IPS DF 19.7 (cell line): ENCODE results near the gene SCTR.
A peak's percentile ranks its signal among the peaks of the same experiment; 100 is the strongest.

Experiments used
- DNase-seq: peaks from one replicate; pipeline ENCODE4 v3.0.0-alpha.2; 2013; ENCODE audit warnings: low read depth, low spot score

Gene SCTR

DNA sequence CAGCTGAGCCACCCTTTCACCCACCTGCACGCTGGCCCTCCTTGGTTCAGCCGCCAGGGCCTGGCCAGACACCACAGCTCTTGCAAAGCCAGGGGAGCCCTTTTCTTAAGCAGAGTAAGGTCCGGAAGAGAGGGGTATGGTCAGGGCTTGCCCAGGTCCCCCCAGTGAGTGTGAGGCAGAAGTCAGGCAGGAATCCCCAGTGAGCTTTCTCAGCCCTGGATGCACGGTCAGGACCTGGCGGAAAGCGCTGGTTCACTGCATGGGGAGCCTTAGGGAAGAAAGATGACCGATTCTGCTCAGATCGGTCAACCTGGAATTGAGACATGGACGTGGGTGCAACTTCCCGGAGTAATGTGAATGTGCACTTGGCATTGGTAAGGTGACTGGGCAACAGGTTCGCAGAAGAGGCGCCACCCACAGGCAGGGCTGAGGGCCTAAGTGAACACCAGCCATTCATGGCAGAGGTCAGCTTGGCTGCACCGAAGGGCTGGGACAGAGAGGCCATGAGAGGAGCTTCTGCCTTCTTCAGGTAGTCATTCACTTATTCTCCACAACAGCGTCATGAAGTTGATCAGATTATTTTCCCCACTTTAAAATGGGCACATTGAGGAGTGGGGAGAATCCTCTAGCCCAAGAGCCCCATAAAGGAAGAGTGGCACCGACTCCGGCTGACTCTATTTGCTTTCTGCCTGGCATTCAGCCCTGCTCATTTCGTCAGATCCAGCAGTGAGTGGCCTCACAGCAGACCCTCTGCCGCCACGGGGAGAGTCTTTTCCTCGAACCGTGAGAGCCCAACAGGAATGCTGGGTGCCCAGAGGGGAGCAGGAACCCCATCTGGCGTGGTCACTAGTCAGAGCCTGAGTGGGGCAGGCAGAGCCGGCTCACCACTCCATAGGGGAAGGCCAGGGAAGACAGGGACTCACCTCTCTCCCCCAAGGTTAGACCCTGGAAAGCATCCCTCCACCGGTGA lies 35.8 kb downstream of the SCTR start:
- no peak for DNase-seq

DNA sequence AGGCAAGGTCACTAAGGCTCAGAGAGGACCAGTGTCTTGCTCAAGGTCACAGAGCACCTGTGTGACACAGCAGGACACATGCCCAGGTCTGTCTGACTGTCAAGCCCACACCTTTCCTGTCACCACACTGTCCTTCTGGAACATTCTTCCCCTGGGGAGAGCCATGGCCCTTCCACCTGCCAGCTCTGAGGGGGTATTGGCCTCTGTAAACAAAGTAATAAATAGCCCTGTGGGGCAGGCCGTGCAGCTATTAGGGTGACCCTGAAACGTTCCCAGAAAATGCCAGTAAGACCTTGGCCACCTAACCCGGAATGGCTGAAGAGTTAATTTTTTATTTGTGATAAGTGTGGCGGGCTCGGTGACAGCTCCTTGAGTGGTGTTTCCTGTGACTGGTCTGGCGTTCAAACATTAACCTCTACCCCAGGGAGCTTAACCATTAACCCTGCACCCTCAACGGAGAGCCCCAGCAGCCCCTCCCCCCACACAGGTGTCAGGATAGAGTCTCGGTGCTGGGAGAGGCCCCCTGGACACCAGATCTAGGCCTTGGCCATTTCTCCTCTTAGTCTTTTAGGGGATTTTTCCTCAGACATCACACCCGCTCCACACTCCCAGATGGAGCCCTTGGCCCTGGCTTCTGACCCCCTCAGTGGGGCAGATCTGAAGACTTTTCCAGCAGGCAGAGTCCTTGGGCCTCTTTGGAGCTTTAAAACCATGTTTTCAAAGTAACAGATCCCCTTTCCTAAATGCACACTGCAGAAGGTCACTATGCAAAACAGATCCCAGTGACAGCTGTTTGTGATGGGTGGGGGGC lies 36.6 kb downstream of the SCTR start:
- DNase-seq, result no peak

DNA sequence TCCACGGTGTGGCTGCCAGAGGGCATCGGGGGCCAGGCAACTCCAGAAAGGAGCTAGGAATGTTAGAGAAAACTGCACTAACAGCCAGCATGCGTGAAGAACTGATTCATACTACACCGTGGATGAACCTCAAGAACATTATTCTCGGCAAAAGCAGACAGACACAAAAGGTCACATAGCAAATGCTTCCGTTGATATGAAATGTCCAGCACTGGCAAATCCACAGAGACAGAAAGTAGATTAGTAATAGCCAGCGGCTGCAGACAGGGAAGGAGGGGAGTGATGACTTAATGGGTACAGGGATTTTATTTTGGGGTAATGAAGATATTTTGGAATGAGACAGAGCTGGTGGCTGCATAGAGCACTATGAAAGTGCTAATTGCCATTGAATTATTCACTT lies 37.4 kb downstream of the SCTR start:
- DNase-seq, result no peak

DNA sequence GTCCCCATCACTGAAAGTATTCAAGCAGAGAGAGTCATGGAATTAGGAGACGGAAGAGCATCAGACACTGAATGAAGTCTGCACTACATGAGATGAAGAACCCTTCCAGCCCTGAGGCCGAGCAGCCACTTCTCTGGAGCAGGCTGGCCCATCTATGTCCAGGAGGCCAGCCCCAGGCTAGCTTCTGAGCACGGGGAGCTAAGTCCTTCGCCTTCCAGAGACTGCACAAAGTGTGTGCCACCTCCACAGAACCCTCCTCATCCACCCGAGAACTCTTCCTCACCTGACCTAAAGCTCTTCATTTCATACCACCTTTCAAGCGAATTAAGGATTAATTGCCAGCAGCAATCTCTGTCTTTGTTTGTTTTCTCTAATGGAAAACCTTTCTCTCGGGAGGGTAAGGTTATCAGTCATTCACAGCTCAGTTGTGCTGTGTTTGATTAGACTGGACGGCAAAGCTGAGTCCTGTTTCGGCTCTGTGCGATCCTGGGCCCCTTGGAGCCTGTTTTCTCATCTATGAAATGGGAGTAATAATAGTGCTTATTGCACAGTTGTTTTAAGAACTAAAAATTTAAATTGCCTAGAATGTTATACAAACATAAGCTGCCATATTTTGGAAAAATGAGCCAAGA lies 38.0 kb downstream of the SCTR start:
- no peak for DNase-seq

DNA sequence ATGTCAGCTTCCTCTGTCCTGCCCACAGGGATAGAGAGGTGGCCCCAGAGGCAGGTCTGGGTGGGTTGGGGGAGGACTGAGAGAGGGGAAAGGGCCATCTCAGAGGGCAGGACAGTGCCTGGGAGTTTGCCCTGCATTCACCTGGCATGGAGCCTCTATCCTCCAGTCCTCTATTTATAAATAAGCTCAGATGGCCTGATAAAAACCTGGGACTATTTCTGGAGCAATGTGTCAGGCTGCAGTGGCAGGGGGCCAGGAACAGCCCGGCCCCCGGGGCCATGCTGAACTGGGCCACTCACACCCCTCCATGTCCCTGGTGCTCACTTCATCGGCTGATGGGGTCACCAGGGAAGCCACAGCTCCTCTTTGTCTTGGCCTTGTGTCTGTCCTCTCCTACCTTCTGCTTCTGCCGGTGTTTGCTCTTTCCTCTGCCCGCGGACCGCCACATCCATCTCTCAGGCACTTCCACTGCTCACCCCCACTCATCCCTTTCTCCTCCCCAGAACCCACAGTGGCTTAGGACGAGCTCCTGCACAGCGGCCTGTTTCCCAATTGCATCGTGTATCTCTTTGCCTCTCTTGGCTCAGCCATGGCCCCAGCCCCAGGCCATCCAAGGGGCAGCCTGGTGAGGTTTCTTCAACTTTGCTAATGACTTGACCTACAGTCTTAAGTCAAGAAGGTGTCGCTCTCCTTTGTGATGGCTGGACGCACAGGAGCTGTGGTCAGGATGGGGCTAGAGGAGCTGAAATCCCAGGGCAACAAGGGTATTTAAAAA lies 38.8 kb downstream of the SCTR start:
- no peak for DNase-seq

DNA sequence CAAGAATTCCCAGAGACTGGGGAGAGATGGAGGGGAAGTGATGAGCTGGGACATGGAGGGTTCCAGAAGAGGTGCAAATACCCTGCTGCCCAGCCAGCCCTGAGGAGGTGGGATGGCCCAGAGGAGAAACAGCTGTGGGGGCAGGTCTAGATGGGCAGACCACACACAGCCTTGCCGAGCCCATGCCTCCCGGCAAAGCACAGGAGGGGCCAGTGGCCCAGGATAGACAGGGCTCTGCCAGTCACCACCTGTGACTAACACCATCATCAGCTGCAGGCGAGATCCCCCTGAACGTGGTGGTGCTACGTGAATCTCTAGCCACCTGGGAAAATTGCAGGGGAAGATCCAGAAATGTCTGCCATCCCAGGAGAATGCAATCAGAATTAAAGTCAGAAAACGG lies 39.4 kb downstream of the SCTR start:
- no peak for DNase-seq

DNA sequence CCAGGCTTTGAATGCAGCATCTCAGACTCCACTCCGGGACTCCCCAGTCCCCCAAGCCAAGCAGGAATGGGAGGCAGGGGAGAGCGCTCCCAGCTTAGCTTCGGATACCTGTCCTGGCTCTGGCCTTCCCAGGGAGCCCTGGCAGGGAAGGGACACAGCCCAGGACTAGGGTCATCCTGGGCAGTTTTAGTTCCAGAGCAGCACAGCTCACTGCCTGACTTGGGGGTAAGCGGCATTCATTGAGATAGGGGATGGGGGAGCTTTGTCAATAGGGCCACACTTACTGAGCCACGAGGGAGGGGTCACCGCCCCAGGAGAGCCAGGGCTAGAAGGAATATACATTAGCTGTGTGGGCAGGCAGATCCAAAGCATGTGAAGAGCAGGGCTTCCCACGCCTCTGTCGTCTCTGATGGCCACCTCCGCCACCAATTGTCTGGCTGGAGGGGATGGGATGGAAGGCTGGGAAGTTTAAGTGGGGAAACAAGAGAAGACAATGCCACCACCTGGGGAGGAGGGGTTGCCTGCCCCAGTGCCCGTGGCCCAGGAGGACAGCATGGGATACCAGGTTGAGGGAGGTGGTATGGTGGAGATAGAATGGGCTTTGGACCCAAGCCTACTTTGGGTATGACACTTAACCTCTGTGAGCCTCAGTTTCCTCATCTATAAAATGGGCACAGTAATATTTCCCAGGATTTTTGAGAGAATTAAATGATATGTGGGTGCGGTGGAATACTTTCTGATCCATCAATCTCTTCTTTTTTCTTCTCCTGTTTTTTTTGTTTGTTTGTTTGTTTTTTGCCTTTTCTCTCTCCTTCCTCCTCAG lies 40.2 kb downstream of the SCTR start:
- no peak for DNase-seq

DNA sequence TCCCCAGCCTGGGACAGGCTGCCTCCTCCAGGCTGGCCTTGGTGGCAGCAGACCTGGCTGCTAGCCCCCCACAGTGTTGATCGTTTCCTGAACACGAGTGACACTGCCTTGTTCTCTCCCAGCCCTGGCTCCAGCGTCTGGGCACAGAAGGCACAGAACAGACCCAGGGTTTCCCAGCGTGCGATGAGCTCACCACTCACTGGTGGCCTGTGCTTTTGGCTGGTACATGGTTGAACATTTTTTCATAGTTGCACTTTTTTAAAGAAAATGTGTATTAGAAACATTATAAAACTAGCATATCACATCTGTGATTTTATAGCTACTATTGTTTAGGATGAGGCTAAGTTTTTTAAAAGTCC lies 40.9 kb downstream of the SCTR start:
- DNase-seq, result no peak

DNA sequence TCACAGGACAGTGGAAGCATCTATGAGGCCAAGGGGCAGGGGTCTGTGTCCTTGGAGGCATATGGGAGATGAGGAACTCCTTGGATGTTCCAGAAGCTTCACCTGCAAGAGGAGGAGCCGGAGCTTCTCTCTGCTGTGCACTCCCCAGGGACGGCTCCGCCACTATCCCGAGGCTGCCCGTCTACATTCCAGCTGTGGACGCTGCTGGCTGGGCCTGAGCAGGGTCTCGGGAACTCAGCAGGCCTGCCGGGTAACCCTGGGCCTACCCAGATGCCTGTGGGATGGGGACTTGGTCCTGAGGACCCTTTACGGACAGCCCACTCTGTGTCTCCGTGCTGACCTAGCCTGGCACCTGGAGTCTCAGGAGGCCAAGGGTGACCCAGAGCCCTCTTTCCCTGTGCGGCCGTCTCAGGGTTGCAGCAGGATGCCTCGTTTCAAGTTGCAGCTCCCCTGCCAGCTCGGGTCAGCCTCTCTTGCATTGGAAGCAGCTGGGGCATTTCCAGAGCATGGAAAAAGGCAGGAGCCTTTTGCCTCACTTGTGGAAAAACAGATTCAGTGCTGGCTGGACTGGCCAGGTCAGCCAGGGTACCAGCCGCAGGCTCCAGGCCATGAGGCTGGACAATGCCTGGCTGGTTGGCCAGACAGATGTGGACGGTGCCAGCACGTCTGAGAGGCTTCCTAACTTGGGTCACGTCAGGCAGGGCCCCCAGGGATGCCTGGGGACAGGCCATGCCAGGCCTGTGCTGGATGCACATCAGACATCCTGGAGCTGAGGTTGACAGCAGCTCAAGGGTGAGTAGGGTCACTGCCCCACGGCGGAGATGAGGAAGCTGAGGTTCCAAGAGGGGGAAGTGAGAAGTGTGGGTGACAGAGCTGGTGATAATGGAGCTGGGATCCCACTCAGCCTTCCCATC lies 41.5 kb downstream of the SCTR start:
- DNase-seq, result no peak

DNA sequence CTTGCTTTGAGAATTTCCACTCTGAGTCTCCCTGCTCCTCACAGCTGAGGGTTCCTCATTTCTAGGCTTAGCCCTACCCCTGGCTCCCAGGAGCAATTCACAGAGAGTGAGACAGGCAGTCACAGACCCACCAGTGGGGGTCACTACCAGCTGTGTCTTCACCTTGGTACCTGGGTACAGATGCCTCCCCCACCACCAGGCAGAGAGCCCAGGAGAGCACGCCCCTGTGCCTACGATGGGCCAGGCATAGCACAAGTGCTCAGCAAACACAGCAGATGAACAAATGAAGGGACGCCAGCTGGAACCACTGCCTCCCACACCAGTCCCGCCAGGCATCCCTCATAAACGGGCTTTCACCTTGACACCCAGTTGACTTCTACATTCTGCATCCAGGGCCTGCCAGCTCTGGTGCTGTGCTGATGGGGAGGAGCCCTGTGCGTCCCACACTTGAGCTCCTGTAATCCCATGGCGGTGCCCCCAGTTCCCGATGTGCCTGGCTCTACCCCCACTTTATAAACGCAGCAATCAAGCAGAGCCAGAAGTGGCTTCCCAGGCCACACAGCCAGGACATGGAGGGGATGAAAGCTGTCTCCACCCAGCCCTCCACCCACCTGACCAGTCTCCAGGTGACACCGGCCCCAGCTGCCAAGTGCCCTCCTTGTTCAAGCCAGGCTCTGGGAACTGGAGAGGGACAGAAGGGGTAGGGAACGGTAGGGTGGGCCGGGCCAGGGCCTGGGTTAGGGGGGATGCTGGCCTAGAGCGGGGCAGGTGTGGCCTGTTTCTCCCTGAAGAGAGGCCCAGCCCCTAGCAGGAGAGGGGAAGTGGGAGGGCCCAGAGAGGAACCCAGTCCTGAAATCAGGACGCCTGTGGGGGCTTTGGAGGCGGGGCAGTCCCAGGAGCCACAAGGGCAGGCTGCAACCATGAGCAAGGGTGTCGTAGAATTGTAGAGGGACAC lies 42.5 kb downstream of the SCTR start:
- no peak for DNase-seq

DNA sequence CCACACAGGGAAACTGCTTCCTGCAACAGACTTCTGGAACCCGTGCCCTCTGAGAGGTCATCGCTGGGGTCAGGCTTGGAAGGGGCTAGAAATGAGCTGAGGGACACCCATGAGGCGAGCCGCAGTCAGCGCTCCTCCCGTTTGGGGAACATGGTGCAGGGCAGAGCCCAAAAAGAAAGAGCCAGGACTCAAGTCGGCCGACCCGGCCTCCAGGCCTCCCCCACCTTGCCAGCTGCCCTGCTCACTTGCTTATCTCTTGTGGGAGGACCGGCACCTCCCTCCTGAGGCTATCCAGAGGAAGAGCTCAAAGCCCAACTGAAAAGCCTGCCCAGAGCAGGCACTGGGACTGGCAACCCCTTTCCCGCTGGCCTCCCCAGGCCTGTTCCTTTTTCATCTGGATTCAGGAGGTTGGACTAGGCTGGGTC lies 43.6 kb downstream of the SCTR start:
- no peak for DNase-seq

DNA sequence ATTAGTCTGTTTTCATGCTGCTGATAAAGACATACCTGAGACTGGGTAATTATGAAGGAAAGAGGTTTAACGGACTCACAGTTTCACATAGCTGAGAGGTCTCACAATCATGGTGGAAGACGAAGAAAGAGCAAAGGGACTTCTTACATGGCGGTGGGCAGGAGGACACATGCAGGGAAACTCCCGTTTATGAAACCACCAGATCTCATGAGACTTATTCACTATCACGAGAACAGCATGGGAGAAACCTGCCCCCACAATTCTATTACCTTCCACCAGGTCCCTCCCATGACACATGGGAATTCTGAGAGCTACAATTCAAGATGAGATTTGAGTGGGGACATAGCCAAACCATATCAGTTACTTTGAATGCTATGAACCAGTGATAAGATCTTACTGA lies 44.1 kb downstream of the SCTR start:
- no peak for DNase-seq

DNA sequence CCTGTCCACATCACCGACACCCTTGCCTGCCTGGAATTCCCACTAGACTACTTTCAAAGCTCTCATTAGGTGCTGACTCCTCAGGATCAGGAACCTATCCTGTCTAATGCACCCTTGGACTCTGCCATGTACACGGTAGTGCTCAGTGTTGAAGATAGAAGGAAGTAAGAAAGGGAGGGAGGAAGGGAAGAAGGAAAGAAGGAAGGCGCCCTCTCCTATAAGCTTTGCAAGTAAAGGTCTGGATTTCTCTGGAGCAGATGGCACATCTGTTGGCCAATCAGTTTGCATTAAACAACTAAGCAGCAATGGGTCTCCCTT lies 45.3 kb downstream of the SCTR start:
- DNase-seq, result no peak

DNA sequence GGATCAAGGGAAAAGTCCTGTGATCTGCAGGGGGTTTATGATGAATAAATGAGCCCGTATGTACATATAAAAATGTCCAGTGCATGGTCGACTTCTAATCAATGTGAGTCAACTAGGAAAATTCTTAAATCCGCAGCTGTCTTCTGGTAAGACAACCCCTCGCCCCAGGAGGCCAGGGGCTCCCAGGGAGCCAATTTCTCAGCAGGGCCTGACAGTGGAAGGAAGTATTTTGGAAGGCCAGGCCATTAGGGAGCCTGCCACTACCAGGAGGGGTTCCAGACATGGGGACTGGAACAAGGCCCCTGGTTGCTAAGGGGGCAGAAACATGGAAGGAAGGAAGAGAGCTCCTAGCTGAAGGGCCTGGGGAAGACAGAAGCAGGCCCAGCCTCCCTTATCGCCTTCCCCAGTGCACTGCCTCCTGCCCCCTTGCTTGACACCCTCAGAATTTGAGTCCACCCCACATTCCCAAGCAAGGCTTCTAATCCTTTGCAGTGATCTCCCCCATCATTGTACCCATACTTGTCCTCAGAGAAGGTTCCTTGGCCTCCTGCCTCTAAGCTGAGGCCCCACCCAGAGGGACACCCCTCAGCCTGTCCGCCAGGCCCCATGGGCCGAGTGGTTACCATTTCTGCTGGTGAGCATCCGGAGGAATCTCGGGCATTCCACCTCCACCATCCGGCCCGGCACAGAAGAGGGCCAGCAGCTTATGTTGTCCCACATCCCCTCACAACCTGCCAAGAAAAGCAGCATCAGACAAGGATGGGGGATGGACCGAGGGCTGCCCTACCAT lies 45.9 kb downstream of the SCTR start:
- no peak for DNase-seq

DNA sequence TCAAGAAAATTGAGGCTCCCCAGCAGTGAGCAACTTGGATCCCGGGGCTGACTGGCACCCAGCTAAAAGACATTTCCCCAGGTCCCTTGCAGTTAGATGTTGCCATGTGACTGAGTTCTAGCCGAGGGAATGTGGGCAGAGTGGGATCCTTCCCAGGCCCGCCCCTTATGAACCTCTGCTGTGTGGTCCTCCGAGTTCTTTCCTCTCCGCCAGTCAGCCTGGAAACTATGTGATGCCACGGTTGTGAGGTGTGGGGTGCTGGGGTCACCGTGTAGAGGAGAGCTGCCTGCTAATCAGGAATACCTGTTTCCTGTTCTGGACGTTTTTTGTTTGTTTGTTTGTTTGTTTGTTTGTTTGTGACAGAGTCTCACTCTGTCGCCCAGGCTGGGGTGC lies 47.2 kb downstream of the SCTR start:
- no peak for DNase-seq

DNA sequence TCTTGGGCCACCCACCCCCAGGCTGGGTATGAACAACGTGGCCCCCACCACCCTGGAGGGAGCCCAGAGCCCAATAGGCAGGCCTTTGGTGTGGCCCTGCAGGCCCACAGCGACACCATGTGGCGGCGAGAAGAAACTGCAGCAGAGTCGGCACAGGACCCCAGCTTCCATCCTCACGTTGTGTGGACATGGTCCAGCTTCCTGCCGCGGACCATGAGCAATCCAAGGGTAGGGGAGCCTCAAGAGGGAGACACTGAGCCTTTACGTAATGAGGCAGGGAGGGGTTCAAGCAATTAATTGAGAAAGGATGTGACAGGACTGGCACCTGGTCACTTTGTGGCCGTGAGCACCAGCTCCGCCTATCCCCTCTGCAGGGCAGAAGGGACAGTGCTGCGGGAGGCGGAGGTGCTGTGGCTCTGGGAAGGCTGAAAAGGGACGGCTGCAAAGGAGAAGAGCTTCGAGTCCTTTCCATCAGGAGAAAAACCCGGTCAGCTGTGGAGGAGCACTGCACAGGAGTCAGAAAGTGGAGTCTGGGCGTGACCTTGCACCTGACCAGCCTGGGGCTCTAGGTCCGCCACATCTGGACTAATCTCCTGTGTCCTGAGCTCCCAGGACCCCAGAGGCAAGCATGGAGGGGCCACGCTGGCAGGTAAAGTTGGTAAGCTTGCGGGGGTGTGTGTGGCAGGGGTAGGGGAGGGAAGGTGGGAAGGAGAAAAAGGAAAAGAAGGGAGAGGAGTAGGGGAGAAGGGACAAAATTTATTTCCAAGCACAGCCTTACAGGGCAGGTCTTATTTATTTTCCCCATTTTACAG lies 47.8 kb downstream of the SCTR start:
- DNase-seq, result peak; percentile 54

DNA sequence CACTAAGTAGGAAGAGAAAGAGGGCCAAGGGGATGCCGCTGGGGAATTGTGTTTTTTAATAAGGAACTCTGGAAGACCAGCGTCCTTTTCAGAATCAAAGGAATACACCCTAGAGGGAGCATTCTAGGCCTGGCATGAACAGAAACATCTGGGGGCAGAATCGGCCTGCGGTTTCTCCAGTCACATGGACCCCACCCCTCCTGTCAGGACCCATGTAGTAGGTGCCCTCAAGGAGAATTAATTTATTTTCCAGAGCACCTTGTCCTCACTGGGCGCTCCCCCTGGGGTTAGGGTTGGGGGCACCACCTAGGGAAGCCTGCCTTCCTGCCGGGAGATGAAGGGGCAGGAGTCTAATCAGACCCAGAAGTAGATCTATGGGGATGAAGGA lies 48.4 kb downstream of the SCTR start:
- no peak for DNase-seq
